BLaER1 treated with 17β-estradiol and CSF1 and Interleukin-3, amounts not matched to agents 10 nM and 100 nM (cell line): ENCODE data around the gene FAM9C.

Source experiments
- H3K27ac ChIP-seq, 11 experiments: shearing (Covaris generic); formaldehyde crosslinking; 2 replicates each; pipeline ENCODE4 v1.8.1; 2022
- H3K27me3 ChIP-seq, 11 experiments: shearing (Covaris generic); formaldehyde crosslinking; 2 replicates each; pipeline ENCODE4 v1.8.1; 2022
- H3K36me3 ChIP-seq, 11 experiments: shearing (Covaris generic); formaldehyde crosslinking; 2 replicates each; pipeline ENCODE4 v1.8.1; 2022
- H3K4me1 ChIP-seq, 10 experiments: shearing (Covaris generic); formaldehyde crosslinking; 2 replicates each; pipeline ENCODE4 v1.8.1; 2022
- H3K4me2 ChIP-seq, 11 experiments: shearing (Covaris generic); formaldehyde crosslinking; 2 replicates each; pipeline ENCODE4 v1.8.1; 2022
- H3K4me3 ChIP-seq, 10 experiments: shearing (Covaris generic); formaldehyde crosslinking; 2 replicates each; pipeline ENCODE4 v1.8.1; 2022
- H3K9ac ChIP-seq, 11 experiments: shearing (Covaris generic); formaldehyde crosslinking; 2 replicates each; pipeline ENCODE4 v1.8.1; 2022
- H3K9me3 ChIP-seq, 11 experiments: shearing (Covaris generic); formaldehyde crosslinking; replicated peaks in 1 of 11; 2 replicates each; pipeline ENCODE4 v1.8.1; 2022
- H4K20me1 ChIP-seq, 11 experiments: shearing (Covaris generic); formaldehyde crosslinking; 2 replicates each; pipeline ENCODE4 v1.8.1; 2022
- Cebpa-rat ChIP-seq, 11 experiments: shearing (Covaris generic); IDR thresholded peaks; 2 replicates each; pipeline ENCODE4 v1.8.1; 2022

The FAM9C gene

DNA sequence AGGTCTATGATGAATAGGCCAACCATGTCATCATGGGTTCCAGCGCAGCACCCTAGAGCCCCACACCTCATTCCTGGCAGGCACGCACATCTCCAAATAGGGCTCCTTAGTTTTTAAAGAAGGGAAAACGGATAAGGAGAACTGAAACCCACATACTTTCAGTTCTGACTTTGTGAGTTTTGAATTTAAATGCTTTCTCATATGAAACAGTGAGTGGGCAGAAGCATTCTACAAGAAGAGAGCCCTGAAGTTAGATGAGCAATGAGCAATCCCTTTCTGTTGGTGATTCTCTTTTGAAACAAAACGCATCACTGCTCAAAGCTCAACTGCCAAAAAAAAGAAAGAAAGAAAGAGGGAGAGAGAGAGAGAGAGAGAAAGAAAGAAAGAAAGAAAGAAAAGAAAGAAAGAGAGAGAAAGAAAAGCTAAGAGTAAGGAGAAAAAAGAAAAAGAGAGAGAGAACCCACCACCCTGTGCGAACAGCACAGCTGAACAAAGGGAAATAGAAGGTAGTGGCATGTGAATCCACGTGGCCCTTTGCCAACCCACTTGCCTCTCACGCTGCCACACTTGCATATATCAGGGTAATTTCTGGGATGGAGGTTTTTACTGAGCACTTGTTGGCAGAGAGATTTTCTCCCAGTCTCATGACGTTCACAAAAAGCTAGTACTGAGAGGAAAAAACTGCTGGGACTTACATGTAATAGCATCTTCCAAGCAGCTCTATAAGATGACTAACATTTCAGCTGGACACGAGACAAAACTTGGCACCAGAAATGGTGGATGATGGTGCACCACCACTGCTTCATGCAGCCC lies 38.6 kb downstream of the FAM9C start:
- Histone ChIP-seq H4K20me1 (peaks cover 0 to 7% (median 0%) of the 10 kb centered on the region in 11 experiments; a peak in 2 of 22 replicates), H3K36me3 (no peaks in the 10 kb centered on the region), H3K27ac (peak overlapping the region; percentile 62 to 98 (median 89); a peak in 21 of 22 replicates), H3K9me3 (no peaks in the 10 kb centered on the region), H3K4me2 (peak overlapping the region; percentile 70 to 89 (median 86)), H3K4me3 (peak overlapping the region in 3 of 10 experiments; percentile 17 to 31 (median 22); a peak in 4 of 20 replicates), H3K27me3 (0 out of 22 replicates have a peak, but pooled peaks cover 0 to 14% (median 0%) of the 10 kb centered on the region in 11 experiments), H3K9ac (peak overlapping the region; percentile 61 to 82 (median 76); a peak in 21 of 22 replicates), H3K4me1 (peaks cover 78 to 100% (median 89%) of the 10 kb centered on the region in 10 experiments)
- no peak for TF ChIP-seq Cebpa-rat (IDR thresholded peaks at IDR 0.05)

DNA sequence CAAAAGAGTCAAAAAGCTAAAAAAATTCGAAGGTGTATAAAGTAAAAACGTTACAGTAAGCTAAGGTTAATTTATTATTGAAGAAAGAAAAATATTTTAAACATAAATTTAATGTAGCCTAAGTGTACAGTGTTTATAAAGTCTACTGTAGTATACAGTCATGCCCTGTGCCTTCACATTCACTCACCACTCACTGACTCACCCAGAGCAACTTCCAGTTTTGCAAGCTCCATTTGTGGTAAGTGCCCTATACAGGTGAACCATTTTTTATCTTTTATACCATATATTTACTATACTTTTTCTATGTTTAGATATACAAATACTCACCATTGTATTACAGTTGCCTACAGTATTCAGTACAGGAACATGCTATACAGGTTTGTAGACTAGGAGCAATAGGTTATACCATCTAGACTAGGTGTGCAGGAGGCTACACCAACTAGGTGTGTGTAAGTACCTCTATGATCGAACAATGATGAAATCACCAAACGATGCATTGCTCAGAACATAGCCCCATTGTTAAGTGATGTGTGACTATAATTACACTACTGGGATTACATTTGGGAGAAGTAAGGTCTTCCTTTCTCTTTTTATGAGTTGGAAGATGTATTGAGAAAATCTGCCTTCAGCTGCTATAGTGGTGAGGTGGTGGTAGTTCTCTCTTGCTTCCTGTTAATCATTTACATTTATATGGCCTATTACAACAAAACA lies 42.3 kb downstream of the FAM9C start:
- H3K4me1 ChIP-seq, result peaks cover 96 to 99% (median 98%) of the 10 kb centered on the region in 10 experiments
- no peak overlapping the region for H3K4me3 ChIP-seq
- H3K9ac ChIP-seq, result peak overlapping the region in 6 of 11 experiments; percentile 32 to 85 (median 78); a peak in 8 of 22 replicates
- peak overlapping the region; percentile 69 to 91 (median 85) for H3K4me2 ChIP-seq
- H3K9me3 ChIP-seq, result no peaks in the 10 kb centered on the region
- H3K36me3 ChIP-seq, result no peaks in the 10 kb centered on the region
- H4K20me1 ChIP-seq, result peaks cover 0 to 7% (median 0%) of the 10 kb centered on the region in 11 experiments; a peak in 2 of 22 replicates
- H3K27ac ChIP-seq, result peak overlapping the region; percentile 74 to 98 (median 90); a peak in 21 of 22 replicates
- peaks cover 0 to 12% (median 0%) of the 10 kb centered on the region in 11 experiments; a peak in 2 of 22 replicates for H3K27me3 ChIP-seq
- no peak for TF ChIP-seq Cebpa-rat (IDR thresholded peaks at IDR 0.05)

DNA sequence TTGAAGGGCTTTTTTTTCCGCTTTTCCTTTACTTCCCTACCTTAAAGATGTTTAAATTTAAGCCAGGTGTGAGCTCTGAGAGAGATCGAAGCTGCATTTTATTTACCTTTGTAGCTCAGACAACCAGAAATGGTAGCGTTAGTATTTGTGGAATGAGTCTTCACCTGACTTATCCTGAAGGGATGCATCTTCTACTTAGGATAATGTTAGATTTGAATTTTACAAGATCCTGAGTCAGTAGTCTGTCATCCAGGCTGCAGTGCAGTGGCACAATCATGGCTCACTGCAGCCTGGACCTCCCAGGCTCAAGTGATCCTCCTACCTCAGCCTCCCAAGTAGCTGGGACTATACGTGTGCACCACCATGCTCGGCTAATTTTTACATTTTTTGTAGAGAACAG lies 43.3 kb downstream of the FAM9C start:
- H3K4me2 ChIP-seq, result peak overlapping the region; percentile 71 to 91 (median 85)
- H4K20me1 ChIP-seq, result peaks cover 0 to 3% (median 0%) of the 10 kb centered on the region in 11 experiments; a peak in 2 of 22 replicates
- peaks cover 0 to 12% (median 0%) of the 10 kb centered on the region in 11 experiments; a peak in 2 of 22 replicates for H3K27me3 ChIP-seq
- peaks cover 95 to 99% (median 98%) of the 10 kb centered on the region in 10 experiments for H3K4me1 ChIP-seq
- peaks cover 0 to 4% (median 0%) of the 10 kb centered on the region in 11 experiments; a peak in 2 of 22 replicates for H3K9me3 ChIP-seq
- H3K36me3 ChIP-seq, result no peaks in the 10 kb centered on the region
- peak overlapping the region; percentile 74 to 98 (median 90) for H3K27ac ChIP-seq
- peak overlapping the region in 5 of 10 experiments; percentile 4 to 22 (median 13); a peak in 7 of 20 replicates for H3K4me3 ChIP-seq
- no peak for TF ChIP-seq Cebpa-rat (IDR thresholded peaks at IDR 0.05)
- H3K9ac ChIP-seq, result peak overlapping the region; percentile 62 to 85 (median 80); a peak in 21 of 22 replicates

DNA sequence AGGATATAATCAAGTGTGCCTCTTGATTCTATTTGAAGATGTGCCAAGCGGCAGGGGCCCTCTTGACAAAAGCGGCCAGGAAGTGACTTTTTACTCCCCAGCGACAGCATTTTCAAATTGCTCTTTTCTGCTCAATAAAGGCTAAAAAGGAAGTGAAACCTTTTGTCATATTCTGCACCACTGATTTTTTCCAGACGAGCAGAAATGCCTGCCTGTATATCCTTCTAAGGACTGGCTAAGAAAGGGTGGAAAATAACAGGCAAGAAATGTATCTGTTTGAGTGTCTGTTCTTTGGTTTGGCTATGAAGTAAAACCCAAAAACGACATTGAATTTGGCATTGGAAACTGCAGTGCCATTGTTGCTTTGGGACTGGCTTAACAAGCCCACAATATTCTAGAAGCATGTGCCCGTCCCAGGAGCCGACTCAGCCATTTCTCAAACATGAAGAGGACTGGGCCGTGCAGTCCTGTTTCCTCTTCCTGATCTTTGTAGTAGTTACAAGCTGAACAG lies 44.1 kb downstream of the FAM9C start:
- Histone ChIP-seq H3K9me3 (peaks cover 0 to 8% (median 0%) of the 10 kb centered on the region in 11 experiments; a peak in 3 of 22 replicates), H3K36me3 (no peaks in the 10 kb centered on the region), H3K27me3 (peaks cover 0 to 12% (median 0%) of the 10 kb centered on the region in 11 experiments; a peak in 2 of 22 replicates), H3K4me2 (peak overlapping the region; percentile 71 to 91 (median 85)), H3K27ac (peak overlapping the region; percentile 74 to 98 (median 90)), H3K4me1 (peaks cover 88 to 97% (median 94%) of the 10 kb centered on the region in 10 experiments), H4K20me1 (no peaks in the 10 kb centered on the region), H3K4me3 (peak overlapping the region in 7 of 10 experiments; percentile 13 to 37 (median 22); a peak in 9 of 20 replicates), H3K9ac (peak overlapping the region; percentile 66 to 85 (median 80); a peak in 21 of 22 replicates)
- peak in 2 of 11 experiments; percentile 20 to 67; a peak in 1 of 22 replicates for TF ChIP-seq Cebpa-rat (IDR thresholded peaks at IDR 0.05)

DNA sequence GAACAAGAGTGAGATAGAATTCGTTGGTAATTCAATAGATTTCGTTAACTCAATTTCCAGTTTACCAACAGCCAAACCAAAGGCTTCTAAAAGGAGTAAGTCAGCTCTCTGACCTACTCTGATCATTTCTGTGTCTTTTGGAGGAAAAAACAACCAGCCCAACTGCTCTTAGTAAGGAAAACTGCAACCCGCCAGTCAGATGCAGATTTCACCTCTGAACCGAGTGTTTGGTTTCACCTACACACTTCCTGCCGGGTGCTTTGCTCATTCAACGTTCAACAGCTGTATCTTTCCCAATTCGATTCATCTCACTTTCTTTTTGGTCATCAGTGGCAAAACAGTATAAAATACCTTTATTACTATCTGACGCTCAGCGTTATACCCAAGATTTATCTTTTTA lies 45.0 kb downstream of the FAM9C start:
- H3K4me1 ChIP-seq, result peaks cover 79 to 90% (median 85%) of the 10 kb centered on the region in 10 experiments
- peak overlapping the region; percentile 66 to 85 (median 80); a peak in 21 of 22 replicates for H3K9ac ChIP-seq

DNA sequence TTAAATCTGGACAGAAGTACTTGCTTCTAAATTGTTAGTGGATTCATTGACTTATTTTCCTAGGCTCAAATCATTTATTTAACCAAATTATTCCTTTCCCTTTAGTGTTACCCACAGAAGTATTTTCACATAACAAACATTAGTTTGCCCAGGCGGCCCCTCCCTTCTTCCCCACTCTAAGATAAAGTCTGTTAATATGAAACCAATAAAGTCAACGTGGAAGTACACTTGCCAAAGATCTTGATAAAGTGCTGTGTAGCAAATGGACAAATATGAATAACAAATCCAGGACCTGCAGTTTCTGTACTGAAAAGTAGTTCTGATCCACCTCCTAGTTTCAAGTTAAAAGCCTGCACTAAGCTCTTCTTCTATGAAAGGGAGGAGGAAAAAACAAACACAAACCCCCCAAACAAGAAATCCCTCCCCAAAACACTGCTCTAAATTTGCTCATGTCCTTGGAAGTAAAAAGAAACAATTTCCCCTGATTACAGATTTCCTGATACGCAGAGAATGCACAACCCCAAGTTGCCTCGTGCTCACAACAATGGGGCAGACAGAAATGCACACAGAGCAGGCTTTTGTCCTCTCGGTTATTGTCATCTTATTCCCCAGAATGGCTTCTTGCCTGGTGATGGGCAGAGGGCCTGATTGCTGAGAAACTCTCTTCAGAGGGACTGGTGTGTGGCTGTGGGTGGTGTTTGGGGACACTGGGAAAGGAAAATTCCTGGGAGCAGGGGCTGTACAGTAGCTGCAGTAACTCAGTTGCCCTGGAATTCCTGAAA lies 46.3 kb downstream of the FAM9C start:
- Histone ChIP-seq H3K4me1 (peaks cover 66 to 81% (median 72%) of the 10 kb centered on the region in 10 experiments), H3K4me2 (peak overlapping the region; percentile 71 to 91 (median 85)), H3K36me3 (no peaks in the 10 kb centered on the region), H3K4me3 (0 out of 20 replicates have a peak overlapping the region, but pooled peaks of 1 of the 10 experiments have one; percentile 44), H4K20me1 (no peaks in the 10 kb centered on the region), H3K27ac (peak overlapping the region; percentile 74 to 98 (median 90)), H3K9ac (peak overlapping the region; percentile 48 to 85 (median 80); a peak in 21 of 22 replicates), H3K27me3 (peaks cover 0 to 14% (median 0%) of the 10 kb centered on the region in 11 experiments; a peak in 2 of 22 replicates), H3K9me3 (peaks cover 0 to 10% (median 2%) of the 10 kb centered on the region in 11 experiments; a peak in 4 of 22 replicates)
- TF ChIP-seq Cebpa-rat (IDR thresholded peaks at IDR 0.05), result no peak

More for the DNA sequence above, 45.0 kb downstream of the FAM9C start:
- Histone ChIP-seq H3K27ac (peak overlapping the region; percentile 74 to 98 (median 90)), H3K36me3 (no peaks in the 10 kb centered on the region), H3K9me3 (peaks cover 0 to 10% (median 0%) of the 10 kb centered on the region in 11 experiments; a peak in 3 of 22 replicates), H4K20me1 (no peaks in the 10 kb centered on the region), H3K4me3 (peak overlapping the region in 8 of 10 experiments; percentile 3 to 44 (median 23); a peak in 11 of 20 replicates), H3K4me2 (peak overlapping the region; percentile 71 to 91 (median 85)), H3K27me3 (peaks cover 0 to 12% (median 0%) of the 10 kb centered on the region in 11 experiments; a peak in 2 of 22 replicates)
- TF ChIP-seq Cebpa-rat (IDR thresholded peaks at IDR 0.05), result peak in 2 of 11 experiments; percentile 36 to 70; a peak in 1 of 22 replicates

DNA sequence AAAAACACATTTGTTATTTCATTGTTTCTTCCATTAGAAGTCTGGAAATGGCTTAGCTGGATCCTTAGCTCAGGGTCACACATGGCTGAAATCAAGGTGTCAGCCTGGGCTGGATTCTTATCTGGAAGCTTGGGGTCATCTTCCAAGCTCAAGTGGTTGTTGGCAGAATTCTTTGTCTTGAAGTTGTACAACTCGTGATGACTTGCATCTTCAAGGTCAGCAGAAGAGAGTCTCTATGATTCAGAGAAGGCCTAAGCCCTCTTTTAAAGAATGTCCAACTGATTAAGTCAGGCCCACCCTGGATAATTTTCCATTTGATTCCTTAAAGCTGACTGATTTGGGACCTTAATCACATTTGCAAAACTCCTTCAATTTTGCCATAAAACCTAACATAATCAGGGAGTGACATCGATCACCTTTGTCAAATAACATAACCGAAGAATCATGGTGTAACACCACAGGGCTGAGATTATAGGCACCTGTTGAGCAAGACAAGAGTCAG lies 47.4 kb downstream of the FAM9C start:
- Histone ChIP-seq H3K27me3 (peaks cover 0 to 20% (median 0%) of the 10 kb centered on the region in 11 experiments; a peak in 2 of 22 replicates), H3K4me2 (peak overlapping the region; percentile 71 to 91 (median 85); a peak in 20 of 22 replicates), H3K36me3 (no peaks in the 10 kb centered on the region), H3K9me3 (peaks cover 0 to 10% (median 2%) of the 10 kb centered on the region in 11 experiments; a peak in 4 of 22 replicates), H3K4me3 (no peak overlapping the region), H4K20me1 (no peaks in the 10 kb centered on the region), H3K4me1 (peaks cover 55 to 72% (median 61%) of the 10 kb centered on the region in 10 experiments), H3K9ac (peak overlapping the region in 6 of 11 experiments; percentile 71 to 85 (median 82); a peak in 10 of 22 replicates), H3K27ac (peak overlapping the region; percentile 74 to 98 (median 90); a peak in 20 of 22 replicates)
- no peak; a peak in 1 of 22 replicates for TF ChIP-seq Cebpa-rat (IDR thresholded peaks at IDR 0.05)
